MCF 10A (cell line): Measurements from ENCODE around the gene AJUBA. TPM values are rescaled to one million over a fixed set of nuclear protein-coding genes. Genes with fewer than 3 reads are reported as not detected.
"Not testable (repeated sequence)": the region's sequence is repeated elsewhere in the genome, so short reads cannot be mapped to it uniquely, and the experiment has no call there.

Source experiments
- BruUV-seq: library from RNA; stranded (reverse); fragments of 400-500 nt; replicated peaks from 2 replicates; lab custom pipeline; 2021; lab: Mats Ljungman, UMichigan
- CTCF ChIA-PET: fragments of 300-600 bp; sonication (Branson Sonifier 250); formaldehyde crosslinking; extraction: SDS; loops from one replicate; lab custom pipeline; 2021; ENCODE audit warnings: antibody characterized with exemption, inconsistent platforms; lab: Yijun Ruan, JAX
- POLR2A ChIA-PET: fragments of 300-600, 350-650 bp; sonication (Branson Sonifier 250); formaldehyde crosslinking; extraction: SDS; loops from one replicate; lab custom pipeline; 2020; ENCODE audit warnings: antibody characterized with exemption, inconsistent platforms; lab: Yijun Ruan, JAX
- DNase-seq: peaks from one replicate; pipeline ENCODE4 v3.0.0-alpha.2; 2018; ENCODE audit not compliant: unreplicated experiment
- H3K27ac Mint-ChIP-seq: one replicate; pipeline ENCODE4 v1.8.0; 2022; ENCODE audit warnings: mild to moderate bottlenecking, low read depth, mixed read lengths; ENCODE audit not compliant: unreplicated experiment
- H3K27me3 Mint-ChIP-seq: one replicate; pipeline ENCODE4 v1.8.0; 2022; ENCODE audit warnings: mixed read lengths; ENCODE audit not compliant: insufficient read depth, unreplicated experiment
- H3K36me3 Mint-ChIP-seq: one replicate; pipeline ENCODE4 v1.8.0; 2022; ENCODE audit warnings: mild to moderate bottlenecking, moderate library complexity, mixed read lengths; ENCODE audit not compliant: insufficient read depth, unreplicated experiment
- H3K4me1 Mint-ChIP-seq: one replicate; pipeline ENCODE4 v1.8.0; 2022; ENCODE audit warnings: mixed read lengths; ENCODE audit not compliant: insufficient read depth, unreplicated experiment
- H3K4me3 Mint-ChIP-seq: one replicate; pipeline ENCODE4 v1.8.0; 2022; ENCODE audit warnings: mild to moderate bottlenecking, moderate library complexity, mixed read lengths; ENCODE audit not compliant: unreplicated experiment
- H3K9me3 Mint-ChIP-seq: one replicate; pipeline ENCODE4 v1.8.0; 2022; ENCODE audit warnings: mixed read lengths; ENCODE audit not compliant: unreplicated experiment
- intact Hi-C: fragments of 100-400 bp; cut with micrococcal nuclease; formaldehyde crosslinking; loops from 2 replicates; pipeline ENCODE4 v1.14.1; 2022
- total RNA-seq: library from RNA; stranded (reverse); gene quantifications from 2 replicates; pipeline ENCODE4 v1.2.3, GENCODE V29; 2022
- TF ChIP-seq, protein P1 (sequence below): fragments of 200-600 bp; IDR thresholded peaks from one replicate; pipeline ENCODE4 v1.8.0; 2022; ENCODE audit warnings: antibody characterized with exemption, mild to moderate bottlenecking; ENCODE audit not compliant: unreplicated experiment

Gene AJUBA
- total RNA-seq, 1 experiment from 2014 or later: 138 TPM

- DNase-seq: no peak
- Mint-ChIP-seq H3K36me3 (no peaks in the 10 kb centered on the region), H3K27ac (peak overlapping the region; percentile 99), H3K4me3 (peak overlapping the region; percentile 94), H3K4me1 (peaks cover 32% of the 10 kb centered on the region), H3K27me3 (no peaks in the 10 kb centered on the region), H3K9me3 (no peaks in the 10 kb centered on the region)
- ChIA-PET POLR2A (interaction anchor here (0.7 to 4.0 kb wide), 22 partner anchors 10 to 416 kb away, joined by 3 to 91 read pairs (median 10); partner anchors contain the start of genes ACIN1, AJUBA, C14orf119 and CDH24), CTCF (interaction anchor here (0.8 to 24.6 kb wide), 14 partner anchors 9 to 445 kb away, joined by 3 to 620 read pairs (median 8); partner anchors contain the start of genes AJUBA and CDH24)
- BruUV-seq: no TSS peak
- intact Hi-C loops: no loop called here
- TF ChIP-seq, protein P1, sequence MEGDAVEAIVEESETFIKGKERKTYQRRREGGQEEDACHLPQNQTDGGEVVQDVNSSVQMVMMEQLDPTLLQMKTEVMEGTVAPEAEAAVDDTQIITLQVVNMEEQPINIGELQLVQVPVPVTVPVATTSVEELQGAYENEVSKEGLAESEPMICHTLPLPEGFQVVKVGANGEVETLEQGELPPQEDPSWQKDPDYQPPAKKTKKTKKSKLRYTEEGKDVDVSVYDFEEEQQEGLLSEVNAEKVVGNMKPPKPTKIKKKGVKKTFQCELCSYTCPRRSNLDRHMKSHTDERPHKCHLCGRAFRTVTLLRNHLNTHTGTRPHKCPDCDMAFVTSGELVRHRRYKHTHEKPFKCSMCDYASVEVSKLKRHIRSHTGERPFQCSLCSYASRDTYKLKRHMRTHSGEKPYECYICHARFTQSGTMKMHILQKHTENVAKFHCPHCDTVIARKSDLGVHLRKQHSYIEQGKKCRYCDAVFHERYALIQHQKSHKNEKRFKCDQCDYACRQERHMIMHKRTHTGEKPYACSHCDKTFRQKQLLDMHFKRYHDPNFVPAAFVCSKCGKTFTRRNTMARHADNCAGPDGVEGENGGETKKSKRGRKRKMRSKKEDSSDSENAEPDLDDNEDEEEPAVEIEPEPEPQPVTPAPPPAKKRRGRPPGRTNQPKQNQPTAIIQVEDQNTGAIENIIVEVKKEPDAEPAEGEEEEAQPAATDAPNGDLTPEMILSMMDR: no peak
These were observed 23.3 kb upstream of the AJUBA start for GRCh38 chr14:23005451-23006187.

- H3K4me3 Mint-ChIP-seq, H3K36me3 Mint-ChIP-seq, DNase-seq, intact Hi-C loops, BruUV-seq, H3K9me3 Mint-ChIP-seq, H3K27ac Mint-ChIP-seq, H3K27me3 Mint-ChIP-seq: not testable (repeated sequence)
- POLR2A ChIA-PET: interaction anchor here (1.0 to 1.1 kb wide), 2 partner anchors 18 to 22 kb away, joined by 3 read pairs; partner anchors contain the start of gene AJUBA
- CTCF ChIA-PET: interaction anchor here (0.6 to 24.6 kb wide), 5 partner anchors 8 to 57 kb away, joined by 3 to 620 read pairs (median 4); partner anchors contain the start of gene CDH24
- peaks cover 26% of the 10 kb centered on the region for H3K4me1 Mint-ChIP-seq
These were observed 21.9 kb upstream of the AJUBA start for GRCh38 chr14:23004274-23004673.

DNA sequence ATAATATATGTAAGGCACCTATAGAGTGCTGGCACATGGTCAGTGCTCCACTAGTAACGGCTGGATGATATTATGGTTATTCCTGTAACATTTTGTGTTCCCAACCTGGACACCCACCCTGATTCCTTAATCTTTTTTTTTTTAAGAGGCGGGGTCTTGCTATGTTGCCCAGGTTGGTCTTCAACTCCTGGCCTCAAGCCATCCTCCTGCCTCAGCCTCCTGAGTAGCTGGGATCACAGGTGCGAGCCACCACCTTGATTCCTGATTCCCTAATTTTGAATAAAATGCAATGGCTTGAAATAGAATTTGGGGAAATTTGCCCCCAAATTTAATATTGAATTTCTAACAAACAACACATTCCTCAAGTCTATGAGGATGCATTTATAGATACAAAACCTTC lies 20.2 kb upstream of the AJUBA start:
- peaks cover 17% of the 10 kb centered on the region for H3K4me1 Mint-ChIP-seq
- no TSS peak for BruUV-seq
- TF ChIP-seq, protein P1: no peak
- no peak for DNase-seq
- H3K9me3 Mint-ChIP-seq: no peaks in the 10 kb centered on the region
- intact Hi-C loops: no loop called here
- no peaks in the 10 kb centered on the region for H3K36me3 Mint-ChIP-seq
- no peak overlapping the region for H3K4me3 Mint-ChIP-seq
- no peak overlapping the region for H3K27ac Mint-ChIP-seq
- POLR2A ChIA-PET: no interaction called here
- H3K27me3 Mint-ChIP-seq: no peaks in the 10 kb centered on the region
- CTCF ChIA-PET: interaction anchor here (1.9 to 24.6 kb wide), 3 partner anchors 9 to 59 kb away, joined by 9 to 620 read pairs (median 190); partner anchors contain the start of genes AJUBA and CDH24

GRCh38 chr14:23000860-23001259 lies 18.5 kb upstream of the AJUBA start:
- TF ChIP-seq, protein P1: no peak
- H3K27me3 Mint-ChIP-seq: no peaks in the 10 kb centered on the region
- CTCF ChIA-PET: interaction anchor here (0.6 to 24.6 kb wide), 6 partner anchors 7 to 93 kb away, joined by 3 to 620 read pairs (median 6); partner anchors contain the start of genes AJUBA and CDH24
- H3K9me3 Mint-ChIP-seq: no peaks in the 10 kb centered on the region
- DNase-seq: no peak
- no TSS peak for BruUV-seq
- intact Hi-C loops: no loop called here
- H3K27ac Mint-ChIP-seq: no peak overlapping the region
- H3K4me3 Mint-ChIP-seq: no peak overlapping the region
- POLR2A ChIA-PET: interaction anchor here (1.2 kb wide), 1 partner anchor 32 kb away, joined by 6 read pairs; no protein-coding TSS in a partner anchor
- H3K36me3 Mint-ChIP-seq: peaks cover 1% of the 10 kb centered on the region
- peaks cover 11% of the 10 kb centered on the region for H3K4me1 Mint-ChIP-seq
